GM12878 (cell line): ENCODE results near the gene POP5. TPM values are rescaled to one million over a fixed set of nuclear protein-coding genes. Genes with fewer than 3 reads are reported as not detected.

Source experiments
- ATAC-seq: fragments of 200-7000 bp; cut with Tn5 transposase; 3 replicates; pipeline ENCODE4 v1.9.1; 2020; ENCODE audit warnings: mild to moderate bottlenecking, moderate library complexity
- BruUV-seq: library from RNA; stranded (reverse); fragments of 400-500 nt; replicated peaks from 2 replicates; lab custom pipeline; 2021; lab: Mats Ljungman, UMichigan
- CTCF ChIA-PET: fragments of 300-600 bp; sonication (Branson Sonifier 250); formaldehyde crosslinking; extraction: SDS; loops from one replicate; lab custom pipeline; 2021; ENCODE audit warnings: inconsistent platforms; lab: Yijun Ruan, JAX
- POLR2A ChIA-PET: fragments of 350-600 bp; formaldehyde crosslinking; extraction: SDS; loops from one replicate; lab custom pipeline; 2021; ENCODE audit warnings: inconsistent platforms; lab: Charles Lee
- RAD21 ChIA-PET: fragments of 300-600 bp; sonication (Branson Sonifier 250); formaldehyde crosslinking; loops from one replicate; lab custom pipeline; 2023; ENCODE audit warnings: antibody characterized with exemption; ENCODE audit not compliant: unreplicated experiment; lab: Charles Lee
- SMC1A ChIA-PET: fragments of 300-600 bp; sonication (Branson Sonifier 250); formaldehyde crosslinking; loops from one replicate; lab custom pipeline; 2023; ENCODE audit not compliant: unreplicated experiment, uncharacterized antibody; lab: Charles Lee
- DNase-seq: peaks from one replicate; pipeline ENCODE4 v3.0.0-alpha.2; 2011; ENCODE audit warnings: low read depth, low spot score
- FAIRE-seq: peaks from 3 replicates; lab custom pipeline; 2011; peaks lifted over from hg19 to GRCh38; lab: Jason Lieb, UNC
- H2AFZ ChIP-seq: 2 replicates; pipeline ENCODE4 v1.6.0; 2011; ENCODE audit warnings: low read depth, low read length, control low read depth; ENCODE audit not compliant: control insufficient read depth
- H3K27ac ChIP-seq: 2 replicates; pipeline ENCODE4 v1.5.1; 2011; ENCODE audit warnings: control low read depth; ENCODE audit not compliant: control insufficient read depth, insufficient read depth
- H3K27me3 ChIP-seq, 2 experiments: replicated peaks in 1 of 2; 2 replicates each; pipeline versions ENCODE4 v1.6.0 to v1.6.1; 2011; ENCODE audit warnings: low read length in 1 of 2; ENCODE audit not compliant: control insufficient read depth in 2 of 2, insufficient read depth in 2 of 2
- H3K36me3 ChIP-seq, 2 experiments: 2 replicates each; pipeline ENCODE4 v1.5.1; 2011; ENCODE audit warnings: low read length in 1 of 2; ENCODE audit not compliant: control insufficient read depth in 2 of 2, insufficient read depth in 2 of 2
- H3K4me1 ChIP-seq: 2 replicates; pipeline ENCODE4 v1.6.1; 2011; ENCODE audit warnings: mild to moderate bottlenecking, low read length, moderate library complexity, mixed read lengths; ENCODE audit not compliant: control insufficient read depth, insufficient read depth
- H3K4me2 ChIP-seq: 2 replicates; pipeline ENCODE4 v1.6.0; 2011; ENCODE audit warnings: control low read depth; ENCODE audit not compliant: control insufficient read depth, insufficient read depth
- H3K4me3 ChIP-seq: fragments of 200-600 bp; sonication (generic); 2 replicates; pipeline ENCODE4 v1.5.1; 2016
- H3K79me2 ChIP-seq: 2 replicates; pipeline ENCODE4 v1.6.0; 2011; ENCODE audit warnings: low read length; ENCODE audit not compliant: control insufficient read depth, insufficient read depth
- H3K9ac ChIP-seq: 2 replicates; pipeline ENCODE4 v1.8.0; 2011; ENCODE audit warnings: low read length, control low read depth, mixed read lengths; ENCODE audit not compliant: control insufficient read depth, insufficient read depth
- H3K9me3 ChIP-seq: replicated peaks from 3 replicates; pipeline ENCODE4 v1.5.1; 2011; ENCODE audit warnings: mild to moderate bottlenecking, low read length; ENCODE audit not compliant: control insufficient read depth, insufficient read depth
- H4K20me1 ChIP-seq: 2 replicates; pipeline ENCODE4 v1.6.0; 2011; ENCODE audit not compliant: control insufficient read depth, insufficient read depth
- E2F8 ChIP-seq: fragments of 450-650 bp; IDR thresholded peaks from 2 replicates; pipeline ENCODE4 v1.6.1; 2018; ENCODE audit warnings: mild to moderate bottlenecking, low read depth, moderate library complexity; ENCODE audit not compliant: partially characterized antibody
- IRF3 ChIP-seq: fragments of 450-650 bp; IDR thresholded peaks from 2 replicates; pipeline ENCODE4 v1.6.1; 2014; ENCODE audit warnings: mild to moderate bottlenecking
- WGBS: methylation state at CpG from one replicate; pipeline ENCODE4 v1.1.6; 2016; ENCODE audit warnings: low lambda C conversion rate; ENCODE audit not compliant: insufficient replicate concordance, insufficient coverage; ENCODE audit errors: missing lambda C conversion rate; 5-methylcytosine and 5-hydroxymethylcytosine counted together
- in situ Hi-C: fragments of 300-500 bp; cut with MboI; formaldehyde crosslinking; loops from 9 replicates; pipeline ENCODE4 v1.14.3; 2018; ENCODE audit warnings: mixed read lengths
- intact Hi-C: fragments of 100-400 bp; cut with micrococcal nuclease; formaldehyde crosslinking; loops from one replicate; pipeline ENCODE4 v1.14.2; 2022; ENCODE audit not compliant: unreplicated experiment
- polyA plus RNA-seq, 11 experiments: library from polyadenylated mRNA; depleted of rRNA in 4 of 11; unstranded in 6 of 11; stranded (reverse) in 5 of 11; fragments of >200 nt; fragmentation: Nextera tagmentation in 4 of 11; fragmentation: Illumina TruSeq in 1 of 11; extraction: Ambion mirVana in 4 of 11; extraction: Trizol in 1 of 11; gene quantifications; 1 replicate in 1 of 11; 2 replicates in 10 of 11; pipeline versions ENCODE4 v1.2.1 to v1.2.3, GENCODE V29; 2011 to 2016; ENCODE audit warnings: inconsistent platforms in 2 of 11, missing spikeins in 2 of 11, low read depth in 1 of 11
- total RNA-seq, 4 experiments: library from RNA; depleted of rRNA in 3 of 4; stranded (reverse); fragments of >200 nt in 3 of 4; fragmentation: Illumina TruSeq in 1 of 4; extraction: Trizol in 1 of 4; gene quantifications; 2 replicates each; pipeline versions ENCODE4 v1.2.1 to v1.2.3, GENCODE V29; 2013 to 2021

The POP5 gene
- total and polyA plus RNA-seq, 10 of the 15 experiments (the other 5 are each of a cell fraction or from before 2014, with no cell fraction given) = 50.3 to 234 (median 83.7) TPM

GRCh38 chr12:120625557-120626419 lies 44.6 kb upstream of the POP5 start (continued):
- no peak for TF ChIP-seq IRF3

GRCh38 chr12:120620624-120621023 lies 39.4 kb upstream of the POP5 start:
- Histone ChIP-seq H4K20me1 (no peaks in the 10 kb centered on the region), H3K79me2 (no peaks in the 10 kb centered on the region), H3K4me1 (no peaks in the 10 kb centered on the region), H3K4me3 (no peak overlapping the region), H3K9ac (no peak overlapping the region), H3K4me2 (no peak overlapping the region), H3K36me3 (no peaks in the 10 kb centered on the region), H3K9me3 (no peaks in the 10 kb centered on the region), H2AFZ (no peak overlapping the region), H3K27me3 (peaks cover 0 to 2% of the 10 kb centered on the region in 2 experiments; a peak in 3 of 4 replicates), H3K27ac (no peak overlapping the region)
- ChIA-PET POLR2A (no interaction called here), RAD21 (no interaction called here), SMC1A (no interaction called here), CTCF (interaction anchor here (1.0 to 1.2 kb wide), 2 partner anchors 25 to 38 kb away, joined by 3 read pairs; no protein-coding TSS in a partner anchor)
- TF ChIP-seq E2F8 = no peak
- FAIRE-seq = no peak
- WGBS = 0% methylated on average over 2 of the region's 2 CpGs
- no TSS peak for BruUV-seq
- no peak; the same call in 2 of the 3 replicates for ATAC-seq
- intact Hi-C loops = no loop called here
- no peak for DNase-seq
- in situ Hi-C loops = no loop called here
